Activated CD8-positive, alpha-beta T cell treated with anti-CD3 and anti-CD28 coated beads for 36 hours (primary cell): ENCODE measurements around the gene GPR176. TPM values are rescaled to one million over a fixed set of nuclear protein-coding genes. Genes with fewer than 3 reads are reported as not detected.

ENCODE experiments used
- ATAC-seq: fragments of 200-7000 bp; cut with Tn5 transposase; one replicate; pipeline ENCODE4 v1.10.0; 2021; ENCODE audit warnings: mild to moderate bottlenecking, moderate library complexity
- CTCF ChIA-PET: fragments of 350-600 bp; sonication (Branson Sonifier 250); formaldehyde crosslinking; loops from one replicate; lab custom pipeline; 2021; ENCODE audit warnings: antibody characterized with exemption; lab: Charles Lee
- POLR2A ChIA-PET: fragments of 350-600 bp; sonication (Branson Sonifier 250); formaldehyde crosslinking; loops from one replicate; lab custom pipeline; 2021; ENCODE audit warnings: antibody characterized with exemption; lab: Charles Lee
- DNase-seq: peaks from one replicate; pipeline ENCODE4 v3.0.0-alpha.2; 2020
- H3K27ac Mint-ChIP-seq: one replicate; pipeline ENCODE4 v1.8.0; 2021; ENCODE audit warnings: mild to moderate bottlenecking, mixed read lengths
- H3K27me3 Mint-ChIP-seq: one replicate; pipeline ENCODE4 v1.8.0; 2021; ENCODE audit warnings: mixed read lengths
- H3K36me3 Mint-ChIP-seq: one replicate; pipeline ENCODE4 v1.8.0; 2021; ENCODE audit warnings: low read depth, mixed read lengths
- H3K4me1 Mint-ChIP-seq: one replicate; pipeline ENCODE4 v1.8.0; 2021; ENCODE audit warnings: low read depth, mixed read lengths
- H3K4me3 Mint-ChIP-seq: one replicate; pipeline ENCODE4 v1.8.0; 2021; ENCODE audit warnings: mild to moderate bottlenecking, moderate library complexity, mixed read lengths
- H3K9me3 Mint-ChIP-seq: one replicate; pipeline ENCODE4 v1.8.0; 2021; ENCODE audit warnings: mixed read lengths
- CTCF ChIP-seq: fragments of 200-600 bp; IDR thresholded peaks from one replicate; pipeline ENCODE4 v1.8.0; 2022; ENCODE audit warnings: antibody characterized with exemption, mild to moderate bottlenecking
- intact Hi-C: fragments of 100-400 bp; cut with micrococcal nuclease; formaldehyde crosslinking; loops from one replicate; pipeline ENCODE4 v1.10.0; 2022
- total RNA-seq, 2 experiments: library from RNA; stranded (reverse); gene quantifications; one replicate each; pipeline ENCODE4 v1.2.3, GENCODE V29; 2021

Gene GPR176
- total RNA-seq, 2 experiments from 2014 or later = 0.13 to 0.16 TPM

DNA sequence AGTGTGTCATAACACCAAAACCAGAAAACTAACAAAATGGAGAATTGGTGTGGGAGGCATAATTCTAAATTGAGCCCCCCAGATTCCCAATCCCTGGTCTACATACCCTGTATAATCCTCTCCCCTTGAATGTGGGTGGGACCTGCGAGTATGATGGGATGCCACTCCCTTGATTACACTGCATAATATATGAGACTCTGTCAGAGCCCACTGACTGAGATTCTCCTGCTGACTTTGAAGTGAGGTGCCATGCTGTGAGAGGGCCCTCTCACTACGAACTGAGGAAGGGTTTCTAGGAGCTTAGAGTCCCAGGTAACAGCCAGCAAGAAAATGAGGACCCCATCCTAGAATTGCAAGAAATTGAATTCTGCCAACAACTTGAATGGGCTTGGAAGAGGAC is 49.5 kb downstream of the GPR176 start:
- H3K4me1 Mint-ChIP-seq = no peaks in the 10 kb centered on the region
- H3K9me3 Mint-ChIP-seq = no peaks in the 10 kb centered on the region
- CTCF ChIA-PET = no interaction called here
- no peak for ATAC-seq
- POLR2A ChIA-PET = no interaction called here
- H3K27me3 Mint-ChIP-seq = peaks cover 7% of the 10 kb centered on the region
- no peak for DNase-seq
- no peak overlapping the region for H3K27ac Mint-ChIP-seq
- H3K36me3 Mint-ChIP-seq = no peaks in the 10 kb centered on the region
- TF ChIP-seq CTCF = no peak
- no peak overlapping the region for H3K4me3 Mint-ChIP-seq
- intact Hi-C loops = loop anchor here (5.0 kb wide), 1 partner anchor 83 kb away; no protein-coding TSS in a partner anchor

- intact Hi-C loops = loop anchor here (5.0 kb wide), 1 partner anchor 83 kb away; no protein-coding TSS in a partner anchor
- DNase-seq (no peak), ATAC-seq (no peak)
- H3K36me3 Mint-ChIP-seq = no peaks in the 10 kb centered on the region
- H3K4me3 Mint-ChIP-seq = no peak overlapping the region
- H3K4me1 Mint-ChIP-seq = no peaks in the 10 kb centered on the region
- no peak overlapping the region for H3K27ac Mint-ChIP-seq
- ChIA-PET CTCF (no interaction called here), POLR2A (interaction anchor here (0.6 kb wide), 1 partner anchor 154 kb away, joined by 4 read pairs; no protein-coding TSS in a partner anchor)
- no peak for TF ChIP-seq CTCF
- no peaks in the 10 kb centered on the region for H3K9me3 Mint-ChIP-seq
- peaks cover 9% of the 10 kb centered on the region for H3K27me3 Mint-ChIP-seq
Measured at GRCh38 chr15:39869858-39870515, 50.1 kb downstream of the GPR176 start.

GRCh38 chr15:39869254-39869653 is 50.8 kb downstream of the GPR176 start:
- no peak overlapping the region for H3K27ac Mint-ChIP-seq
- POLR2A ChIA-PET = no interaction called here
- CTCF ChIA-PET = no interaction called here
- H3K9me3 Mint-ChIP-seq = no peaks in the 10 kb centered on the region
- H3K4me1 Mint-ChIP-seq = no peaks in the 10 kb centered on the region
- peaks cover 12% of the 10 kb centered on the region for H3K27me3 Mint-ChIP-seq
- no peaks in the 10 kb centered on the region for H3K36me3 Mint-ChIP-seq
- TF ChIP-seq CTCF = no peak
- ATAC-seq = no peak
- H3K4me3 Mint-ChIP-seq = no peak overlapping the region
- DNase-seq = no peak
- intact Hi-C loops = no loop called here

GRCh38 chr15:39868396-39868795 is 51.7 kb downstream of the GPR176 start:
- no peaks in the 10 kb centered on the region for H3K36me3 Mint-ChIP-seq
- ChIA-PET CTCF (no interaction called here), POLR2A (no interaction called here)
- intact Hi-C loops = no loop called here
- no peaks in the 10 kb centered on the region for H3K9me3 Mint-ChIP-seq
- no peak overlapping the region for H3K27ac Mint-ChIP-seq
- TF ChIP-seq CTCF = no peak
- no peak for ATAC-seq
- no peaks in the 10 kb centered on the region for H3K4me1 Mint-ChIP-seq
- no peak for DNase-seq
- no peak overlapping the region for H3K4me3 Mint-ChIP-seq
- peaks cover 14% of the 10 kb centered on the region for H3K27me3 Mint-ChIP-seq

DNA sequence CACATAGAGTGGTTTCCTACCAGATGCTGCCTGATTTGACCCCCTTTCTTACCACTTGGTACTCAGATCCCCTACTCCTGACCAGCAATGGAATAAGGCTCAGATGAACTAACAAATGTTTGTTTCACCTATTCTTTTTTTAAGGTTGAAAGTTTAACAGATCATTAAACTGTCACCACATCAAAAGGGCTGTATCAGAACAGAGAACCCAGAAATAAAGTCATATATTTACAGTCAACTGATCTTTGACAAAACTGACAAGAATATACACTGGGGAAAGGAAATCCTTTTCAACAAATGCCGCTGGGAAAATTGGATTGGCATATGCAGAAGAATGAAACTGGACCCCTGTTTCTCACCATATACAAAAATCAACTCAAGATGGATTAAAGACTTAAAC is 56.0 kb downstream of the GPR176 start:
- ATAC-seq = no peak

More for the DNA sequence above, 56.0 kb downstream of the GPR176 start:
- Mint-ChIP-seq H3K36me3 (no peaks in the 10 kb centered on the region), H3K4me3 (no peak overlapping the region), H3K27ac (no peak overlapping the region), H3K4me1 (no peaks in the 10 kb centered on the region), H3K9me3 (no peaks in the 10 kb centered on the region), H3K27me3 (peaks cover 17% of the 10 kb centered on the region)
- intact Hi-C loops = no loop called here
- no peak for TF ChIP-seq CTCF
- ChIA-PET POLR2A (no interaction called here), CTCF (no interaction called here)
- no peak for DNase-seq
